UCSD-AML1 (cell line): ENCODE results near the gene ADAMTS5.

ENCODE experiments used
- DNase-seq: peaks from one replicate; lab custom pipeline; 2025; ENCODE audit not compliant: unreplicated experiment; lab: John Stamatoyannopoulos, UW

The ADAMTS5 gene

DNA sequence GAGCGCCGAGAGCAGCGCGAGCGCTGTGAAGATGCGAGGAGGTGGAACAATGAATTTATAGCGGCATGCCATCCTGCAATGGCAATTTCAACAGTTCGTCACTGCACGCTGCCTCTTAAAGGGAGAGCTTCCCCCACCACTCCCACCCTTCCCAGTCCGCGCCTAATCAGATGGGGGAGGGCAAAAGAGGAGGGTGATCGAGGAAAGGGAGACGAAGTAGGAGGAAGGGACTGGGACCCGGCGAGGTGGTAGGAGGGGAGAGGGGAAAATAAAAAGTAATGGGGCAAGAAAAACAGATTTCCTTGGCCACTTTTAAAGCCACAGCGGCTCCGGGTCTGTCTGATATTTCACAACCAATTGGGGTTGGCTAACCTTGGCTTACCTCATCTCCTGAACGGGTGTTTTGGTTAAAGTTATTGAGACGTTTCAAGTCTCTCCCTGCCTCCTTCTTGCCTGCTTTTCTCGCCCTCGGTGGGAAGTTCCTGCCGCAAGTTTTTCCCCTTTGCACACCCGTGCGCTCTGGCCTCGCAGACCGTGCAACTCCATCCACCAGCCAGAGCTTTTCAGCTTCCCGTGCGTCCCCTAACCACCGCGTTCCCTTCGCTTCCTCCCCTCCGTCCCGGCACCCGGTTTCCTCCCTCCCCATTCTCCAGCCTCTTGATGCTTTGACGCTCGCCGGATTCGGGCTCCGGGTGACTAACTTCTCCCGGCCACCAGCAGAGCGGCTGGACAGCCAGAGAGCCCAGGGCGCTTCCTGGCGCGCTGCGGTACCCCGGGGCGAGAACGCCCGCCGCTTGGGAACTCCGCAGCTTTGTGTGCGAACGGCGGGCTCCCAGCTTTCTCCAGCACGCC lies at the start of gene ADAMTS5:
TSS of gene ADAMTS5 (minus strand) at position 27 of the 852 bp plus-strand sequence. CDS start 697 bp downstream, outside the sequence.
- no peak for DNase-seq

DNA sequence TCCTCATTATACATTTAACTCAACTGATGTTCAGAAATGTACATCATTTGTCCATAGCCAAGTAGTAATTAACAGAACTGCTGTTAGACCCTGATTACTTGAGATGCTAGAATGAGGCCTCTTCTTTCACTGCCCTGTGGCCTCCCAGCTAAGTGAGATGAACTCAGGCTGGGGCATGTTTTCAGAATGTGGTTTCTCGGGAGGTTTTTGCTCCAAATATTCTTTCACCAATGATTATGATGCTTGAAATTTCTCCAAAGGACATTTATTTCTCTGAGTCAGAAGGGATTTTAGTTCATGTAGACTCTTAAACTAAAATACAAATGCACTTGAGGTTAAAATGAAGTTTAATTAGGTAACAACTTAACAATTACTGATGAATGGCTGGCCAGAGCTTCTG lies 34.6 kb upstream of the ADAMTS5 start:
- DNase-seq = no peak

DNA sequence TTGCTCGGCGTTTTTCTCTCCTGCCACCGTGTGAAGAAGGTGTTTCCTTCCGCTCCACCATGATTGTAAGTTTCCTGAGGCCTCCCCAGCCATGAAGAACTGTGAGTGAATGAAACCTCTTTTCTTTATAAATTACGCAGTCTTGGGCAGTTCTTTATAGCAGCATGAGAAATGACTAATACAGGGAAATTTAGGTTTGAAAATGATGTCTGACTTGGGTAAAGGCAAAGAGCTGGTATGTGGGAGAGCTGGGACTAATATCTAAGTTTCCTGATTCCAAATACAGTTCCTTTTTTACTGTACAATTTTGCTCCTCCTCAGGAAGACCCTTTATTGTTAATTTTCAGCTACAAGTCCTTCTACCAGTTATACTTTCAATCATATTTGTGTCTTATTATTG lies 16.7 kb upstream of the ADAMTS5 start:
- no peak for DNase-seq

DNA sequence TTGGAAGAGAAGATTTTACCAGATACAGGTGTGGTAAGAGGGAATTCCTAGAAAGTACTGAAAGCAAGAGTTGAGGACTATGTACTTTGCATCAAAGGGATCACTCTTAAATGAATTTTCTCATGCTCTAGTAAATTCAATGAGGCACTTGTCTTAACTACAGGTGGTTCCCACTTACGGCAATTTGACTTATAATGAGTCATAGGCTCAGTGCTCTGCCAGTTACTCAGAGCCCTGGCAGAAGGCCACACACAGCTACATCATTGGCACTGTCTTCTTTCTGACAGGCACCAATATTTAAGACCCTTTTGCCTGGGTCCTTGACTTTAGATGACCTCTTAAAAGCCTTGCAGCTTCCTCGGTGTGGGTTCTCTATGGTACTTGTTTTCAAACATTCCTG lies 15.9 kb upstream of the ADAMTS5 start:
- no peak for DNase-seq

DNA sequence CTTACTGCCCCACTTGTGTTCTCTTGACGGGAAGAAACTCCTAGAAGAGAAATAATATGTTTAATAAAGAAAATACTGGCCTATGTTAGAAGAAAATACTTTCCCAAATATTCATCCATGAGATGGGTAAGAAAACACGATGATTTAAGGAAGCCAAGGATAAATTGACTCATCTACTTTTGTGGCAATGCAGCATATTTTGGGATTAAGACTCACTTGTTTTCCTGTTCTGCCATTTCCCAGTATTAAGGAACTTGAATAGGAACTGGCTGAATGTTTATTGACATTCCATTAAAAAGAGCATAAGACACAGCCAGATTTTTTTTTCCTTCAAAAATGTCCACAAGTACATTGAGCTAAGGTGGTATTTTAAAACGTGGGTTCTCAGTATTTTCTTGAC lies 10.9 kb upstream of the ADAMTS5 start:
- DNase-seq = no peak

DNA sequence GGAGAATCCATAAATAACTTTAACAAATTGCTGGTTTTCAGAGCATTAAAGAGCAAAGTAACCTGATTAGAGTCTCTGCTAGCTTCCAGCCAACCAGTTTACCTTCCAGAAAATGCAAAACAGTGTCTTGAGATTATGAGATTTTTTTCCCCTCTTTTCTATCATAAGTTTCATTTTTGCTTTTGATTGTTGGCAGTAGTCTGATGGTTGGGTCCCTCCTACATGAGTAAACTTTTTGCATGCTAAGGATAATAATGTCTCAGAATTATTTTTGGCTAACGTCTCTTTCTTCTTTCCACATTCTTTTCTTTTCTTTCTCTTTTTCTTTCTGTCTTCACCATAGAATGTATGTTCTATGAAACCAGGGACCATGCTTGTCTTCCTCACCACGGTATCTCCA lies 6.3 kb upstream of the ADAMTS5 start:
- DNase-seq = no peak

DNA sequence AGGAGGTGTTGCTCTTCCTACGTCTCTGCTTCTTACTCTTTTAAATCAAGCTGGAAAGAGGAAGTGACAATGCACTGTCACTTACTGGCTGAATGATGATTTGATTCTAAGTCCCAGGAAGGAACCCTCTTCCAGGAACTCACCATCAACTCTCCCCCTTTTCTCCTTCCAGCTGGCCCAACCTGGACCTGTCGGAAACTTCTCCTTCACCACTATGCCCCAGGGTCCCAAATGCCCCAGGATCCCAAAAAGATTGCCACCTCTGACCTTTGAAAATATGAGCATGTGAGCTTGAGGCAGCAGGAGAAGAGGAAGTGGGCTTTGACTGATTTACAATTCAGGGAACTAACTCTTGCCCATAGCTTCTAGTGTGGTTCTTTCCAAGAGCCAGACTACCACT lies 5.3 kb upstream of the ADAMTS5 start:
- DNase-seq = no peak

DNA sequence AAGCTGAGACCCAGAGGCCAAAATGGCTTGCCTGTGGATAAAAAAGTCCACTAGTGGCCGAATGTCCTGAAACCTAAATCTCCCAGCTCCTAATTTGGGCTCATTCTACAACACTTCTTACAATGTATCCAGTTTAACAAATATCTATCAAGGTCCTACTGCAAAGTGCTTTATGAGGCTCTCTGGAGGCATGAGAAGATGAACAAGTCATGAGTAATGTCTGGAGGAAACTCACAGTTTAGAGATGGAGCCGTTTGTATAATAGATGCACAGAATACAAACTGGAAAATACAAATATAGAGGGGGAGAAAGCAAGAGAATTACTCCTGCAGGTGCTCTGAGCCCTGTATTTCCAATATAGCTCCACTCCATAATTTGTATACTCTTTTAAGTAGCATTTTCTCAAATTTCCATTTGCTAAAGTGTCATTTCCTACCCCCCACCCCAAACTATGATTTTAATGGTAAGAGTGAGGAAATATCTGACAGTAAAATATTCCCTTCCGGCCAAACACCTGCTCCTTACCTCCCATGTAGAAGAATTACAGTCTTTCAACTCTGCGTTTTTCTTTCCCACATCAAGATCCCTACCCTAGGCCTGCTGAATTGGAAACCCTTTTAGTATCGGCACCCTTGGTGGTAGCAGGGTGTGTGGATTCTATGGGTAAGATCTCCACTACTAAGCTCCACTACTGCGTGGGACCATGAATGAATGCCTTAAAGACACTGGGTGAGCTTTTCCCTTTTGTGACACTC lies 3.3 kb upstream of the ADAMTS5 start:
- DNase-seq = no peak

DNA sequence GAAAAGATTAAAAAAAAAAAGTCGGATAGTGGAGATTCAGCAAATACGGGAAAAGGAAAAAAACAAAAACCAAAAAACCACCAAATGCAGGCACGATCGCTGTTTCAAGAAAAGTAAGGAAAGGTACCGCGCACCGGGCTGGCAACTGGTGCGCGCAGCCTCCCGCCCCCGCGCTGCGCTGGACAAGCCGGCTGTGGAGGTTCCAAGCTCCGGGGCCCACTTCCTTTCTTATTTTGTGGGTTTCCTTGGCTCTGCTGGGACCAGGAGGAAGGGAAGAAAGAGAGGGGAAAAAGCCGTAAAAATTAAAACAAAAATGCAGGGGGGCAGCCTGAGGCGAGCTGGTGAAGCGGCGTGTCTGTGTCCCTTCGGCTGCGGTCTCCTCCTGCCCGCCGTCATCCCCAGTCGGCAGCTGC lies 233 bp downstream of the ADAMTS5 start:
- DNase-seq = no peak

DNA sequence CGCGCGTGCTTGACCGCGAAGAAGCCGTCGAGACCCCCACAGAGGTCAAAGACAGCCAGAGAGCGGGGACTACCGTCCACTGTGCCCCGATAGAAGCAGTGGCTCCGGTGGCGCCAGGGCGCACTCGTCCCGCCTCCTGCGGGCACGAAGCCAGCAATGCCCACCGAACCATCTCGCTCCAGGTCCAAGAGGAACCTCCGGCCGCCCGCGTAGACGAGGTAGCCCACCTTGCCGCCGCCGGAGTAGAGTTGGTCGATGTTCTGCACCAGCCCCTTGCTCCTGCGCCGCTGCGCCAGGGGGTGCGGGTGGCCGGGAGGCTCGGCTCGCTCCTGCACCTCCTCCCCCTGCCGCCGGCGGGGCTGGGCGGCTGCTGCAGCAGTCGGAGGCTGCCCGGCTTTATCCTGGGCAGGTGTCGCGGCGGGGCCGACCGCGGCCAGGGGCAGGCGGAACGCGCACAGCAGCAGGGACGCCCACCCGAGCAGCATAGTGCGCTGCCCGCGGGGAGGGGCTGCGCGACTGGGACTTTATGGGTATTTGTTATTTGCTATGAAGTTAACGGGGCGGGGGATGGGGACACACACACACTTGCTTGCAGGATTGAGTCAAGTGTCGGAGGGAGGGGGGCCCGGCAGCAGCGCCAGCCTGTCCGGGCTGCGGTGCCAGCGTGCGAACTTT lies 844 bp downstream of the ADAMTS5 start:
- DNase-seq = no peak

DNA sequence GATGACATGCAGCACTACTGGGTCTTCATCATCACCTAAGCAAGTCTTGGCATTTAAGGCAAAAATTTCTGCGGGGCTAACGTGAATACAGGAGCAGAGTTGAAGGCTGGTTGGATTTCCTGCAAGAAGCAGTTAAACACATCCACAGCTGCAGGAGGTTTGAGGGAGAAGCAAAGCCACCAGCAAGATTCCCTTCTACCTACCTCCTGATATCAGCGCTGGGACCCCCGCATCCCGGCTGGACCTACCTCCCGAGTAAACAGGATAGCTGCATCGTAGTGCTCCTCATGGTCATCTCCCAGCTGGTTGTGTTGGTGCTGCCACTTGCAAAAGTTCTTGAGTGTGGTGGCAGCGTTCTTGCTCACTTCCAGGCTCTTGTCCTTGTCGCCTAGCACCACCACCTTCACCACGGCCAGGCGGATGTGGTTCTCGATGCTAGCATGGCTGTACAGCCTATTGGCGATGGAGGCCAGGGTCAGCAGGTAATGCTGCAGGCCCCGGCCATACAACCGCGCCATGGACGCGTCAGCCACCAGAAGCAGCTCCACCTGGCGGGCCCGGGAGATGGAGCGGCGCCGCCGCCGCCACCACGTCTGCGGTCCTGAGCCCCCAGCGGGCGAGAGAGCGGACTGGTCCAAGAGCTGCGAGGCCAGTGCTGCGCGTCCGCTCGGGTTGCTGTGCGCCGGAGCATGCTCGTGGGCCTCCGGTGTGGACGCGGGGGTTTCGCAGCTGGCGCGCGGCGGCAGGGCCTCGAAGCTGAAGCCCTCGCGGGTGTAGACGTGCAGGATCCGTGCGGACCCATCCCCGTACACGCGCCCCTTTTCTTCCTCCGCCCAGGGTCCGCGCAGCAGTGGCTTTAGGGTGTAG lies 1.6 kb downstream of the ADAMTS5 start:
- no peak for DNase-seq

DNA sequence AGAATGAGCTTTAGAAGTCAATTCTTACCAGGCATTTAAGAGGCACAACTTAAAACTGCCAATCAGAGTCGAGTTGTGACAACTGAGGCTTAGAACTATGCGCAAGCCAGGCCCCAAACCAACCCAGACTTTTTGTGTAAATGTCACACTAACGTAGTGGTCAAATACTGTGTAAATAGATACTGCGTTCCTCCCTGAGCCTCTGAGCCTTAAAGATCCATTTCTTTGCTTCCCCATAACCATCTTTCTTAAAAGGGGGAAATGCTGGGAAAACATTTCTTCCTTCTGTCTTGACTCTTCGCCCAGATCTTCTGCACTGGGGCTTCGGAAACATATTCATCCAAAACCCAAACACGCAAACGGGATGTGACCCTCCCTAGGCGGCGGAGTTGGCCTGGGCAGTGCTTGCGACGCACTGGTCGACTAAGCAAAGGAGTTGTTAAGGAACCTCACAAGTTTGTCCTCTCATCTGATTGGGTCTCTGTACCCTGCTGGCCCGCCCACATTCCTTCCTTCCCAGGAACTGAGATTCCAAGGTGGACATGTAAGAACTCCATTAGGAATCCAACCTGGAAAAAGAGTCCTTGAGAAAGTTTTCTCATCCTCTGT lies 2.6 kb downstream of the ADAMTS5 start:
- DNase-seq = no peak

DNA sequence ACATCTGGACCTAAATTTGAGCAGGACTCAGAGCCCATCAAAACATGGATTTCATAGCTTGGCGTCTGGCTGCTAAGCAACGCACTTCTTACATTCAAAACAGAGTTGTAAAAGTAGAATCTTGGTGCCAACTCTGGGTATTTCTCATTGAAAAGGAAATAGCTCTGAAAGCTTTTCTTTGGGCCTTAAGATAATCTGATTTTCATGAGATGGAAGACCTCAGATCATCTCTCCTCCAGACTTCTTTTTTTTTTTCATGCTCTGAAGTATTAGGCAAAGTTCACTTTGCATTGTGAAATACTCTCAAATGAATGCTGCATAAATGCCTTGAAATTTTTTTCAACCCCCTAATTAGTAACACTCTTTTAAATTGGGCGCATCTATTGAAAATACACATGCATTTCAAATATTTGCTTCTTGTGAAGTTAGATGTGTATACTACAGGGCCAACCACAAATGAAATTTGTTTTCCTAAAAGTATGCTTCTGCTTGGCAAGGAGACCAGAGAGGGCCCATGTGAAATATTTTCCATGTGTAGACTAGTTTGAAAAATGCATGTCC lies 4.2 kb downstream of the ADAMTS5 start:
- DNase-seq = no peak

DNA sequence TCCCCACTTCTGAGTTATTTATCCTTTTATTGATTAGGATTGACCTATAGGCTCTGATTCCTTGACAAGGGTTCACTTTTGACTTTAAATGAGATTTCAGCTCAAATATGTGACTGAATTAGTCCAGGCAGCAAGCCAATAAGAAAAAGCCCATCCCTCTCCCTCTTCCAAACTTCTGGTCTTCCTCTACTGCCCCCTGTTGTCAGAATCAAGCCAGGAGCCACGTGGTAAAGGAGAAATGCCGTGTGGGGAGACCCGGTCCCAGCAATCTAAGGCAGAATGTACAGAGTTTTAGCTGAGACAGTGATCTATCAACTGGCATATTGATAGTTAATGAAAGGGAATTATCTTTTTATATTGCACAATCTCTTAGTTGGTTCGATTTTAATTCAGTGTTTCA lies 5.2 kb downstream of the ADAMTS5 start:
- no peak for DNase-seq

DNA sequence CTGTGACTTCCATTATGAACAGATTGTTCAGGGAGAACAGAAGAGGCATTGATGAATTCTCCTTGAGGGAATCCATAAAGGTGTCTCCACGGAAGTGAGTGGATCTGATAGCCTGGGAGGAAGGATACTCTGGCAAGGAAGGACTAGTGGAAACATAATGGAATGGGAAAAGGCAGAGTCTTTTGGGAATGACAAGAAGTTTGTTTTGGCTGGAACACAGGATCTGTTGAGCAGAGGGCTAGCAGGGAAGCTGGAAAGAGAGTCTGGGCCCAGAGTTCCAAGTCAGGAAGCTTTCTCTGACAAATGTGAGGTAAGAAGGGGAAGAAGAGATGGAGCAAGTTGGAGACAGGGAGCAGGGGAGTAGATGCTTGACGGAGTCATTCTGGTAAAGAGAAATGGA lies 8.1 kb downstream of the ADAMTS5 start:
- no peak for DNase-seq

DNA sequence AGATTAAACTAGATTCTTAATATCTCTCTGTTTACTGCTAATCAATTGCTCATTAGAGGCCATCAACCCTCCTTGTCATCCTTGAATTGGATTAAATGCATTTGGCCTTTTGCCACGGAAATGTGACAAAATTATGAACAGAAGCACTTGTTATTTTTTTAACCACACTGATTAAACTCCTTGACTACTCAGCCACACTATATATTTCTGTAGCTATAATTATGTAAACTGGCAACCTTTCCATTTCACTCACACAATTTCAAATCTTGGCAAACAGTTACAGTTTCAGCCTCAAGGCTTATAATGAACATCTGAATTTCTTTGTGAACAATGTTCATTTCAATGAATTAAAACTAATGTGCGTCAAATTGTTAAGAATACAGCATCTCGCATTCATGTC lies 10.1 kb downstream of the ADAMTS5 start:
- no peak for DNase-seq

DNA sequence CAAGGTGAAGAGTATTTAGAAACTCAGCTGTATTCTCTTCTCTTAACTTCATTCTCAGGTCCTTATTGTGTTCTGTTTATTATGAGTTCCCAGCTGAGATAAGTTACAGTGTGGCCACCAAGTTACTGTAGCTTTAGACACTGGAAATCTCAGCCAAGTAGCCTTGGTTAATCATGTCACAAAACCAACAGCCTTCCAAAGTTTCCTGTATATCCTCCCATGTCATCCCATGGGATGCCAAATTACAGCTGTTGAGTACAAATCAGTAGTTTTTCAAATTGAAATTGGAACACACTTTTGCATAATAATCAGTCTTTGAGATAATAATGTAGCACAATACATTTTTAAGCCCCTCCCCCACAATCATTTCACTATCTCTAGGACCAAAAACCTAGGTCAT lies 10.7 kb downstream of the ADAMTS5 start:
- no peak for DNase-seq

DNA sequence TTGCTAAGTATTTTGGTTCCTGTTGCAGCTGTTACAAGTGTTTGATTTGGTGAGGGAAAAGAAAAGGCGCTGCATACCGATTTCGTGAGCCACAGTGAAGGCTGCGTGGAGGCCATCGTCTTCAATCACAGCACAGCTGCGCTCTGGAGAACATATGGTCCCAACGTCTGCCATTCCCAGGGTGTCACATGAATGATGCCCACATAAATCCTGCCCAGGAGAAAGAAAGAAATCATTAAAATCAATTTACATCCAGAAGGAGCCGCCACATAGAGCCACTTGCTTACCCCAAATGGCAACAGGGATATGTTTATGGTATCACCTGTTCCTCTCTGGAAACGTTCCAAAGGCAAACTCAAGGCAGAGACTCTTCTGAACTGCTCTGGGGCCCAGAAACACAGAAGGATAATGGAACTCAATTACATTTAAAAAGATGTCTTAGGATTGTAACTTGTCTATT lies 12.2 kb downstream of the ADAMTS5 start:
- no peak for DNase-seq

DNA sequence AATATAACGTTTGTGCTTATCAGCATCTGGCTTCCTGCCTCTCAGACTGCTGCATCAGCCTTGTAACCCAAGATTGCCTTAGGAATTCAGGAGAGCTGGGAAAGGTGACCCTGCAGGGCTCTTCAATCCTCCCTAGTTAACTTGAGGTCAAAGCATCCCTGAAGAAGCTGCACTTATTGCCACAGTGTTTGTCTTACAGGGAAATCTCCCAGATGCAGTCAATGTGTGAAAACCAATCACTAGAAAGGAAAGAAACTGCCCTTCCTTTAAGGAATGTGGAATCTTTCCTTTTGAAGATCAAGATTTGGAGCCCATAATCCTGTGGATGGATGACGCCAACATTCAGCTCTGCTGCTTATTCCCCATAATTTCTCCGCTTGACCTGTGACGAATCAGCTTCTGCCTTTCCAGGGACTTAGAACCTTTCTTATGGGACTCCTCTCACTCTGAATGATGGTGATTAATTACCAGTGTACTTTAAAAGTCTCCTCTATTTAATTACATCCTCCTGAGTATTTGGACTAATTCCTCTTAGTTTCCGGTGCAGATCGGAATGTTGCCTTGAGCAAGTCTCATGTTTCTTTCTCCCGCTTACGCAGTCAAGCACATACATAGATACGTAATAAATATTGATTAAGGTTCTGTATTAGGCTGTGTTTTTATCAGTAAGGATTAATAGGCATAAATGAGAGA lies 14.4 kb downstream of the ADAMTS5 start:
- no peak for DNase-seq
